Stimulated activated naive CD8-positive, alpha-beta T cell treated with anti-CD3 and anti-CD28 coated beads, Interleukin-15, Interleukin-2, amounts not matched to agents 100 ng/mL and 50 ng/mL, for 24 hours (primary cell): ENCODE results near the gene MGMT.

ENCODE experiments used
- H3K27ac Mint-ChIP-seq: one replicate; pipeline ENCODE4 v1.8.0; 2021; ENCODE audit warnings: mild to moderate bottlenecking, mixed read lengths
- H3K27me3 Mint-ChIP-seq: one replicate; pipeline ENCODE4 v1.8.0; 2021; ENCODE audit warnings: mixed read lengths
- H3K36me3 Mint-ChIP-seq: one replicate; pipeline ENCODE4 v1.8.0; 2021; ENCODE audit warnings: low read depth, mixed read lengths
- H3K4me1 Mint-ChIP-seq: one replicate; pipeline ENCODE4 v1.8.0; 2021; ENCODE audit warnings: low read depth, mixed read lengths
- H3K4me3 Mint-ChIP-seq: one replicate; pipeline ENCODE4 v1.8.0; 2021; ENCODE audit warnings: mild to moderate bottlenecking, mixed read lengths
- H3K9me3 Mint-ChIP-seq: one replicate; pipeline ENCODE4 v1.8.0; 2021; ENCODE audit warnings: mixed read lengths

Gene MGMT

GRCh38 chr10:129546106-129546505 is 79.1 kb downstream of the MGMT start:
- Mint-ChIP-seq H3K27ac (no peak overlapping the region), H3K4me1 (no peaks in the 10 kb centered on the region), H3K9me3 (no peaks in the 10 kb centered on the region), H3K36me3 (peaks cover 28% of the 10 kb centered on the region), H3K4me3 (no peak overlapping the region), H3K27me3 (no peaks in the 10 kb centered on the region)

GRCh38 chr10:129547608-129548007 is 80.6 kb downstream of the MGMT start:
- Mint-ChIP-seq H3K27me3 (no peaks in the 10 kb centered on the region), H3K36me3 (peaks cover 24% of the 10 kb centered on the region), H3K4me3 (no peak overlapping the region), H3K9me3 (no peaks in the 10 kb centered on the region), H3K4me1 (no peaks in the 10 kb centered on the region), H3K27ac (no peak overlapping the region)

- peaks cover 26% of the 10 kb centered on the region for H3K36me3 Mint-ChIP-seq
- no peaks in the 10 kb centered on the region for H3K9me3 Mint-ChIP-seq
Measured at GRCh38 chr10:129548600-129548999, 81.6 kb downstream of the MGMT start.

GRCh38 chr10:129550076-129550475 is 83.0 kb downstream of the MGMT start:
- Mint-ChIP-seq H3K36me3 (peaks cover 31% of the 10 kb centered on the region), H3K27ac (no peak overlapping the region), H3K9me3 (no peaks in the 10 kb centered on the region), H3K4me1 (no peaks in the 10 kb centered on the region), H3K4me3 (no peak overlapping the region), H3K27me3 (no peaks in the 10 kb centered on the region)

More at GRCh38 chr10:129548600-129548999, 81.6 kb downstream of the MGMT start:
- H3K4me3 Mint-ChIP-seq: no peak overlapping the region
- no peaks in the 10 kb centered on the region for H3K27me3 Mint-ChIP-seq
- no peak overlapping the region for H3K27ac Mint-ChIP-seq
- H3K4me1 Mint-ChIP-seq: no peaks in the 10 kb centered on the region

GRCh38 chr10:129550658-129551057 is 83.6 kb downstream of the MGMT start:
- no peaks in the 10 kb centered on the region for H3K9me3 Mint-ChIP-seq
- peaks cover 31% of the 10 kb centered on the region for H3K36me3 Mint-ChIP-seq
- no peaks in the 10 kb centered on the region for H3K27me3 Mint-ChIP-seq
- H3K4me3 Mint-ChIP-seq: no peak overlapping the region
- H3K4me1 Mint-ChIP-seq: no peaks in the 10 kb centered on the region
- no peak overlapping the region for H3K27ac Mint-ChIP-seq

GRCh38 chr10:129552119-129552518 is 85.1 kb downstream of the MGMT start:
- H3K27me3 Mint-ChIP-seq: no peaks in the 10 kb centered on the region
- peaks cover 43% of the 10 kb centered on the region for H3K36me3 Mint-ChIP-seq
- H3K4me3 Mint-ChIP-seq: no peak overlapping the region
- H3K4me1 Mint-ChIP-seq: no peaks in the 10 kb centered on the region
- no peaks in the 10 kb centered on the region for H3K9me3 Mint-ChIP-seq
- no peak overlapping the region for H3K27ac Mint-ChIP-seq

- no peak overlapping the region for H3K27ac Mint-ChIP-seq
- peaks cover 48% of the 10 kb centered on the region for H3K36me3 Mint-ChIP-seq
- no peaks in the 10 kb centered on the region for H3K27me3 Mint-ChIP-seq
- H3K4me1 Mint-ChIP-seq: no peaks in the 10 kb centered on the region
- no peak overlapping the region for H3K4me3 Mint-ChIP-seq
- no peaks in the 10 kb centered on the region for H3K9me3 Mint-ChIP-seq
Measured at GRCh38 chr10:129553928-129554327, 86.9 kb downstream of the MGMT start.

GRCh38 chr10:129556316-129556715 is 89.3 kb downstream of the MGMT start:
- H3K27ac Mint-ChIP-seq: no peak overlapping the region
- no peaks in the 10 kb centered on the region for H3K9me3 Mint-ChIP-seq
- peaks cover 34% of the 10 kb centered on the region for H3K36me3 Mint-ChIP-seq
- no peaks in the 10 kb centered on the region for H3K4me1 Mint-ChIP-seq
- no peak overlapping the region for H3K4me3 Mint-ChIP-seq
- no peaks in the 10 kb centered on the region for H3K27me3 Mint-ChIP-seq

- Mint-ChIP-seq H3K36me3 (peaks cover 27% of the 10 kb centered on the region), H3K27ac (no peak overlapping the region), H3K4me1 (no peaks in the 10 kb centered on the region), H3K9me3 (peaks cover 6% of the 10 kb centered on the region), H3K27me3 (no peaks in the 10 kb centered on the region), H3K4me3 (no peak overlapping the region)
Measured at GRCh38 chr10:129560361-129560760, 93.3 kb downstream of the MGMT start.

- H3K36me3 Mint-ChIP-seq: peaks cover 26% of the 10 kb centered on the region
Measured at GRCh38 chr10:129562487-129562886, 95.4 kb downstream of the MGMT start.

GRCh38 chr10:129564923-129565322 is 97.9 kb downstream of the MGMT start:
- Mint-ChIP-seq H3K36me3 (peaks cover 31% of the 10 kb centered on the region), H3K27ac (no peak overlapping the region), H3K9me3 (peaks cover 6% of the 10 kb centered on the region)

More at GRCh38 chr10:129562487-129562886, 95.4 kb downstream of the MGMT start:
- Mint-ChIP-seq H3K27ac (no peak overlapping the region), H3K4me1 (no peaks in the 10 kb centered on the region), H3K27me3 (no peaks in the 10 kb centered on the region), H3K4me3 (no peak overlapping the region), H3K9me3 (peaks cover 6% of the 10 kb centered on the region)

GRCh38 chr10:129568583-129569344 is 101.7 kb downstream of the MGMT start:
- Mint-ChIP-seq H3K4me1 (no peaks in the 10 kb centered on the region), H3K36me3 (peaks cover 47% of the 10 kb centered on the region), H3K4me3 (no peak overlapping the region), H3K27me3 (no peaks in the 10 kb centered on the region), H3K27ac (no peak overlapping the region), H3K9me3 (peaks cover 12% of the 10 kb centered on the region)

More at GRCh38 chr10:129564923-129565322, 97.9 kb downstream of the MGMT start:
- no peak overlapping the region for H3K4me3 Mint-ChIP-seq
- H3K4me1 Mint-ChIP-seq: no peaks in the 10 kb centered on the region
- H3K27me3 Mint-ChIP-seq: no peaks in the 10 kb centered on the region

- Mint-ChIP-seq H3K27ac (no peak overlapping the region), H3K36me3 (peaks cover 49% of the 10 kb centered on the region), H3K27me3 (no peaks in the 10 kb centered on the region), H3K4me1 (no peaks in the 10 kb centered on the region), H3K4me3 (no peak overlapping the region), H3K9me3 (peaks cover 12% of the 10 kb centered on the region)
Measured at GRCh38 chr10:129570185-129570584, 103.1 kb downstream of the MGMT start.

GRCh38 chr10:129579228-129579627 is 112.2 kb downstream of the MGMT start:
- H3K9me3 Mint-ChIP-seq: peaks cover 12% of the 10 kb centered on the region
- no peak overlapping the region for H3K27ac Mint-ChIP-seq
- no peaks in the 10 kb centered on the region for H3K4me1 Mint-ChIP-seq
- peaks cover 30% of the 10 kb centered on the region for H3K36me3 Mint-ChIP-seq
- H3K4me3 Mint-ChIP-seq: no peak overlapping the region
- H3K27me3 Mint-ChIP-seq: no peaks in the 10 kb centered on the region

- peaks cover 18% of the 10 kb centered on the region for H3K9me3 Mint-ChIP-seq
- H3K27me3 Mint-ChIP-seq: no peaks in the 10 kb centered on the region
- no peaks in the 10 kb centered on the region for H3K4me1 Mint-ChIP-seq
- H3K4me3 Mint-ChIP-seq: no peak overlapping the region
- peaks cover 38% of the 10 kb centered on the region for H3K36me3 Mint-ChIP-seq
- H3K27ac Mint-ChIP-seq: no peak overlapping the region
Measured at GRCh38 chr10:129580010-129580409, 113.0 kb downstream of the MGMT start.

GRCh38 chr10:129580901-129581300 is 113.9 kb downstream of the MGMT start:
- no peaks in the 10 kb centered on the region for H3K27me3 Mint-ChIP-seq
- peaks cover 46% of the 10 kb centered on the region for H3K36me3 Mint-ChIP-seq
- peaks cover 27% of the 10 kb centered on the region for H3K9me3 Mint-ChIP-seq
- no peak overlapping the region for H3K27ac Mint-ChIP-seq
- no peaks in the 10 kb centered on the region for H3K4me1 Mint-ChIP-seq
- H3K4me3 Mint-ChIP-seq: no peak overlapping the region
